GM13976 (cell line): ENCODE data around the gene PDIA6.

Experiments
- DNase-seq: peaks from one replicate; pipeline ENCODE4 v3.0.0; 2012; ENCODE audit warnings: low spot score
- CTCF ChIP-seq: IDR thresholded peaks from 2 replicates; pipeline ENCODE4 v1.5.1; 2012; ENCODE audit warnings: borderline replicate concordance, mild to moderate bottlenecking; ENCODE audit not compliant: insufficient read depth; ENCODE audit errors: extremely low read depth, missing control alignments, control extremely low read depth
- in situ Hi-C: fragments of 300-500 bp; cut with MboI; formaldehyde crosslinking; loops from one replicate; pipeline ENCODE4 v1.12.0; 2022; ENCODE audit warnings: low sequenced_read_pairs, mixed read lengths, inconsistent platforms; ENCODE audit not compliant: unreplicated experiment

The PDIA6 gene

GRCh38 chr2:10812362-10813162 is at the start of gene PDIA6:
TSS of gene PDIA6 (minus strand) at chr2:10812785. CDS start at chr2:10812696, 89 bp downstream.
- peak; percentile 98 for DNase-seq
- in situ Hi-C loops, result no loop called here
- no peak for TF ChIP-seq CTCF

- no peak for DNase-seq
- in situ Hi-C loops, result no loop called here
- no peak for TF ChIP-seq CTCF
Observed at GRCh38 chr2:10862330-10862729, 49.7 kb upstream of the PDIA6 start.

- DNase-seq, result no peak
- no peak for TF ChIP-seq CTCF
- in situ Hi-C loops, result no loop called here
Observed at GRCh38 chr2:10861765-10862164, 49.2 kb upstream of the PDIA6 start.

GRCh38 chr2:10860814-10861325 is 48.3 kb upstream of the PDIA6 start:
- in situ Hi-C loops, result no loop called here
- no peak for TF ChIP-seq CTCF
- no peak for DNase-seq

GRCh38 chr2:10860081-10860813 is 47.7 kb upstream of the PDIA6 start:
- no peak for TF ChIP-seq CTCF
- in situ Hi-C loops, result no loop called here
- no peak for DNase-seq

GRCh38 chr2:10859278-10859677 is 46.7 kb upstream of the PDIA6 start:
- no peak for TF ChIP-seq CTCF
- DNase-seq, result no peak
- in situ Hi-C loops, result no loop called here
